ENCODE results near the gene CCL27.
"Not testable (repeated sequence)": the region's sequence is repeated elsewhere in the genome, so short reads cannot be mapped to it uniquely, and the experiment has no call there.

CCL27 gene

GRCh38 chr9:34648673-34649072 is 13.8 kb downstream of the CCL27 start:
- DNase-seq: no peak

GRCh38 chr9:34647651-34648050 is 14.8 kb downstream of the CCL27 start:
- DNase-seq: no peak

GRCh38 chr9:34647084-34647403 is 15.4 kb downstream of the CCL27 start:
- no peak for DNase-seq

GRCh38 chr9:34646211-34647083 is 16.0 kb downstream of the CCL27 start, which contains the start of gene GALT:
Gene GALT, plus strand, starts transcription at chr9:34646675. Its CDS starts 30 bp downstream, at chr9:34646705.
- peak; percentile 91 for DNase-seq

GRCh38 chr9:34644766-34645314 is 17.6 kb downstream of the CCL27 start:
- DNase-seq: no peak

GRCh38 chr9:34642679-34643078 is 19.8 kb downstream of the CCL27 start:
- no peak for DNase-seq

- not testable (repeated sequence) for DNase-seq
Measured at GRCh38 chr9:34639322-34639721, 23.1 kb downstream of the CCL27 start.

GRCh38 chr9:34638138-34638445 is 24.4 kb downstream of the CCL27 start:
- no peak for DNase-seq

- peak; percentile 89 for DNase-seq
Measured at GRCh38 chr9:34637356-34638137, 24.9 kb downstream of the CCL27 start, which contains the start of gene SIGMAR1. Gene SIGMAR1, minus strand, starts transcription at chr9:34637787. Its CDS starts 90 bp downstream, at chr9:34637697.

- DNase-seq: no peak
Measured at GRCh38 chr9:34636791-34637355, 25.6 kb downstream of the CCL27 start.

GRCh38 chr9:34635556-34635955 is 26.9 kb downstream of the CCL27 start:
- no peak for DNase-seq

- DNase-seq: no peak
Measured at GRCh38 chr9:34634551-34635248, 27.8 kb downstream of the CCL27 start.

- peak; percentile 74 for DNase-seq
Measured at GRCh38 chr9:34633851-34634550, 28.5 kb downstream of the CCL27 start.

GRCh38 chr9:34633166-34633565 is 29.3 kb downstream of the CCL27 start:
- DNase-seq: no peak

GRCh38 chr9:34630402-34631154 is 31.9 kb downstream of the CCL27 start:
- no peak for DNase-seq

- no peak for DNase-seq
Measured at GRCh38 chr9:34629491-34629808, 33.0 kb downstream of the CCL27 start.

GRCh38 chr9:34628656-34629490 is 33.6 kb downstream of the CCL27 start, which contains the start of gene ARID3C:
Gene ARID3C, minus strand, starts transcription at chr9:34629066. Its CDS starts 1,052 bp downstream, at chr9:34628014.
- DNase-seq: peak; percentile 19

- no peak for DNase-seq
Measured at GRCh38 chr9:34627716-34628655, 34.5 kb downstream of the CCL27 start.

GRCh38 chr9:34625186-34625486 is 37.3 kb downstream of the CCL27 start:
- no peak for DNase-seq
